Ectodermal cell (in vitro differentiated cells): ENCODE data around the gene PPP1R14D.
A peak's percentile ranks its signal among the peaks of the same experiment; 100 is the strongest.

Experiments
- H3K27ac ChIP-seq: 2 replicates; pipeline ENCODE4 v1.7.0; 2013; ENCODE audit warnings: mild to moderate bottlenecking, low read depth, low read length; ENCODE audit not compliant: insufficient read depth, poor library complexity, severe bottlenecking
- H3K27me3 ChIP-seq: 2 replicates; pipeline ENCODE4 v1.7.0; 2013; ENCODE audit warnings: mild to moderate bottlenecking, low read length; ENCODE audit not compliant: insufficient read depth, control insufficient read depth, poor library complexity, severe bottlenecking
- H3K36me3 ChIP-seq: one replicate; pipeline ENCODE4 v1.7.0; 2013; ENCODE audit warnings: low read length; ENCODE audit not compliant: control insufficient read depth, insufficient read depth
- H3K4me1 ChIP-seq: one replicate; pipeline ENCODE4 v1.7.0; 2013; ENCODE audit warnings: low read length; ENCODE audit not compliant: control insufficient read depth, insufficient read depth
- H3K4me3 ChIP-seq: 2 replicates; pipeline ENCODE4 v1.7.0; 2013; ENCODE audit warnings: low read depth, low read length, control low read depth; ENCODE audit not compliant: insufficient read depth
- H3K9me3 ChIP-seq: 2 replicates; pipeline ENCODE4 v1.7.0; 2013; ENCODE audit warnings: mild to moderate bottlenecking, low read length, moderate library complexity; ENCODE audit not compliant: control insufficient read depth
- WGBS, 2 experiments: methylation state at CpG; one replicate each; pipeline ENCODE4 v1.1.7; 2013; ENCODE audit warnings: missing lambda C conversion rate in 2 of 2; 5-methylcytosine and 5-hydroxymethylcytosine counted together

The PPP1R14D gene

GRCh38 chr15:40819048-40819447 lies 9.5 kb downstream of the PPP1R14D start:
- WGBS, 2 experiments, result 89 to 92% methylated on average over 7 of the region's 7 CpGs
- Histone ChIP-seq H3K4me3 (no peak overlapping the region), H3K4me1 (no peaks in the 10 kb centered on the region), H3K27ac (no peak overlapping the region), H3K9me3 (no peaks in the 10 kb centered on the region), H3K36me3 (no peaks in the 10 kb centered on the region), H3K27me3 (no peaks in the 10 kb centered on the region)

- 94 to 95% methylated on average over 4 of the region's 4 CpGs for WGBS, 2 experiments
- H3K4me1 ChIP-seq, result no peaks in the 10 kb centered on the region
- no peaks in the 10 kb centered on the region for H3K36me3 ChIP-seq
- H3K27ac ChIP-seq, result no peak overlapping the region
- H3K9me3 ChIP-seq, result no peaks in the 10 kb centered on the region
- no peak overlapping the region for H3K4me3 ChIP-seq
- no peaks in the 10 kb centered on the region for H3K27me3 ChIP-seq
Observed at GRCh38 chr15:40815042-40815698, 13.3 kb downstream of the PPP1R14D start.

- Histone ChIP-seq H3K4me1 (no peaks in the 10 kb centered on the region), H3K4me3 (no peak overlapping the region), H3K9me3 (no peaks in the 10 kb centered on the region), H3K27ac (no peak overlapping the region), H3K27me3 (no peaks in the 10 kb centered on the region), H3K36me3 (no peaks in the 10 kb centered on the region)
- 95% methylated on average over 12 of the region's 12 CpGs for WGBS, 2 experiments
Observed at GRCh38 chr15:40812721-40813425, 15.6 kb downstream of the PPP1R14D start.

GRCh38 chr15:40808861-40809450 lies 19.6 kb downstream of the PPP1R14D start:
- H3K9me3 ChIP-seq, result no peaks in the 10 kb centered on the region
- no peak overlapping the region for H3K27ac ChIP-seq
- peaks cover 6% of the 10 kb centered on the region for H3K4me1 ChIP-seq
- no peaks in the 10 kb centered on the region for H3K27me3 ChIP-seq
- 87 to 88% methylated on average over 8 of the region's 8 CpGs for WGBS, 2 experiments
- no peak overlapping the region for H3K4me3 ChIP-seq
- no peaks in the 10 kb centered on the region for H3K36me3 ChIP-seq

- no peaks in the 10 kb centered on the region for H3K27me3 ChIP-seq
- H3K4me3 ChIP-seq, result peak overlapping the region; percentile 100
- H3K9me3 ChIP-seq, result no peaks in the 10 kb centered on the region
- H3K4me1 ChIP-seq, result peaks cover 6% of the 10 kb centered on the region
- no peak overlapping the region for H3K27ac ChIP-seq
- H3K36me3 ChIP-seq, result no peaks in the 10 kb centered on the region
- 59 to 61% methylated on average over 19 of the region's 19 CpGs for WGBS, 2 experiments
Observed at GRCh38 chr15:40807888-40808461, 20.5 kb downstream of the PPP1R14D start.

GRCh38 chr15:40807028-40807887 lies 21.2 kb downstream of the PPP1R14D start, which contains the start of the genes DNAJC17 and ZFYVE19:
TSS of gene DNAJC17 (minus strand) at chr15:40807473. CDS start at chr15:40807446, 27 bp downstream.
TSS of gene ZFYVE19 (plus strand) at chr15:40807089. CDS start at chr15:40807590, 501 bp downstream.
- 0 to 1% methylated on average over 64 of the region's 64 CpGs for WGBS, 2 experiments

GRCh38 chr15:40806672-40807027 lies 21.9 kb downstream of the PPP1R14D start:
- Histone ChIP-seq H3K4me1 (peaks cover 6% of the 10 kb centered on the region), H3K9me3 (no peaks in the 10 kb centered on the region), H3K27ac (no peak overlapping the region), H3K4me3 (peak overlapping the region; percentile 100), H3K36me3 (no peaks in the 10 kb centered on the region), H3K27me3 (no peaks in the 10 kb centered on the region)
- 8 to 9% methylated on average over 2 of the region's 2 CpGs for whole genome bisulfite sequencing, 2 experiments

More at GRCh38 chr15:40807028-40807887, 21.2 kb downstream of the PPP1R14D start, which contains the start of the genes DNAJC17 and ZFYVE19:
- Histone ChIP-seq H3K36me3 (no peaks in the 10 kb centered on the region), H3K27me3 (no peaks in the 10 kb centered on the region), H3K27ac (no peak within 1 kb of the TSS), H3K9me3 (no peaks in the 10 kb centered on the region), H3K4me3 (peak within 1 kb of the TSS; percentile 100), H3K4me1 (peaks cover 6% of the 10 kb centered on the region)

- 97 to 100% methylated on average over 1 of the region's 1 CpG for WGBS, 2 experiments
- Histone ChIP-seq H3K4me3 (no peak overlapping the region), H3K27me3 (no peaks in the 10 kb centered on the region), H3K27ac (no peak overlapping the region), H3K9me3 (no peaks in the 10 kb centered on the region), H3K4me1 (peaks cover 6% of the 10 kb centered on the region), H3K36me3 (no peaks in the 10 kb centered on the region)
Observed at GRCh38 chr15:40803688-40804087, 24.8 kb downstream of the PPP1R14D start.

GRCh38 chr15:40803076-40803475 lies 25.4 kb downstream of the PPP1R14D start:
- H3K27me3 ChIP-seq, result no peaks in the 10 kb centered on the region
- H3K4me3 ChIP-seq, result no peak overlapping the region
- H3K36me3 ChIP-seq, result no peaks in the 10 kb centered on the region
- 89 to 99% methylated on average over 2 of the region's 2 CpGs for WGBS, 2 experiments
- H3K27ac ChIP-seq, result no peak overlapping the region
- H3K9me3 ChIP-seq, result no peaks in the 10 kb centered on the region
- peaks cover 10% of the 10 kb centered on the region for H3K4me1 ChIP-seq
